HEK293 (cell line): Measurements from ENCODE around the gene ALPK3.

Source experiments
- CTCF ChIA-PET: fragments of 350-600 bp; formaldehyde crosslinking; extraction: SDS; loops from one replicate; lab custom pipeline; 2021; ENCODE audit warnings: antibody characterized with exemption; lab: Yijun Ruan, JAX
- POLR2A ChIA-PET: fragments of 300-600 bp; formaldehyde crosslinking; extraction: SDS; loops from one replicate; lab custom pipeline; 2020; ENCODE audit warnings: antibody characterized with exemption, inconsistent platforms; lab: Yijun Ruan, JAX
- H3K27ac ChIP-seq: fragments of 200-500 bp; sonication (Bioruptor generic); 2 replicates; pipeline ENCODE4 v1.5.1; 2014; ENCODE audit warnings: low read depth, low read length, control low read depth, inconsistent platforms; ENCODE audit errors: extremely low read depth
- H3K36me3 ChIP-seq, 2 experiments: fragments of 200-500 bp in 1 of 2; sonication (Bioruptor generic) in 1 of 2; 1 replicate in 1 of 2; 2 replicates in 1 of 2; pipeline ENCODE4 v1.5.1; 2014 to 2017; ENCODE audit warnings: inconsistent platforms in 2 of 2, low read length in 2 of 2; ENCODE audit not compliant: control insufficient read depth in 2 of 2, insufficient read depth in 1 of 2
- H3K4me1 ChIP-seq: fragments of 200-500 bp; sonication (Bioruptor generic); 2 replicates; pipeline ENCODE4 v1.5.1; 2014; ENCODE audit warnings: mild to moderate bottlenecking, low read length, inconsistent platforms; ENCODE audit not compliant: control insufficient read depth, insufficient read depth
- H3K4me3 ChIP-seq: 2 replicates; pipeline ENCODE4 v1.5.1; 2011; ENCODE audit warnings: low read depth, mild to moderate bottlenecking, control low read depth, low read length, moderate library complexity
- H3K9me3 ChIP-seq: fragments of 200-500 bp; sonication (Bioruptor generic); 2 replicates; pipeline ENCODE4 v1.5.1; 2014; ENCODE audit warnings: low read depth, low read length, inconsistent platforms; ENCODE audit not compliant: control insufficient read depth, insufficient read depth
- AEBP2 ChIP-seq: fragments of 450-650 bp; formaldehyde crosslinking; IDR thresholded peaks from 2 replicates; pipeline ENCODE4 v1.5.1; 2016; ENCODE audit warnings: missing biosample characterization, missing genetic modification characterization, borderline replicate concordance
- KLF16 ChIP-seq: fragments of 450-650 bp; formaldehyde crosslinking; IDR thresholded peaks from 2 replicates; pipeline ENCODE4 v1.5.1; 2017; ENCODE audit warnings: missing biosample characterization, missing genetic modification characterization
- PATZ1 ChIP-seq: fragments of 450-650 bp; formaldehyde crosslinking; IDR thresholded peaks from 2 replicates; pipeline ENCODE4 v1.5.1; 2016; ENCODE audit warnings: missing biosample characterization, missing genetic modification characterization
- PRDM4 ChIP-seq: fragments of 450-650 bp; formaldehyde crosslinking; IDR thresholded peaks from 2 replicates; pipeline ENCODE4 v1.5.1; 2017; ENCODE audit warnings: missing biosample characterization, missing genetic modification characterization
- ZBTB17 ChIP-seq: fragments of 450-650 bp; formaldehyde crosslinking; IDR thresholded peaks from 2 replicates; pipeline ENCODE4 v1.5.1; 2016; ENCODE audit warnings: missing biosample characterization, missing genetic modification characterization
- ZFHX2 ChIP-seq: fragments of 450-650 bp; formaldehyde crosslinking; conservative IDR thresholded peaks from 2 replicates; pipeline ENCODE4 v1.5.1; 2016; ENCODE audit warnings: missing biosample characterization, missing genetic modification characterization
- ZFP3 ChIP-seq: fragments of 450-650 bp; formaldehyde crosslinking; IDR thresholded peaks from 2 replicates; pipeline ENCODE4 v1.5.1; 2016; ENCODE audit warnings: low read depth, missing biosample characterization, missing genetic modification characterization
- ZNF138 ChIP-seq: fragments of 450-650 bp; formaldehyde crosslinking; IDR thresholded peaks from 2 replicates; pipeline ENCODE4 v1.5.1; 2016; ENCODE audit warnings: missing biosample characterization, missing genetic modification characterization, borderline replicate concordance
- ZNF140 ChIP-seq: fragments of 450-650 bp; formaldehyde crosslinking; IDR thresholded peaks from 2 replicates; pipeline ENCODE4 v1.5.1; 2016; ENCODE audit warnings: missing biosample characterization, missing genetic modification characterization
- ZNF155 ChIP-seq: fragments of 450-650 bp; formaldehyde crosslinking; IDR thresholded peaks from 2 replicates; pipeline ENCODE4 v1.5.1; 2016; ENCODE audit warnings: missing biosample characterization, missing genetic modification characterization
- ZNF19 ChIP-seq: fragments of 450-650 bp; formaldehyde crosslinking; IDR thresholded peaks from 2 replicates; pipeline ENCODE4; 2016; ENCODE audit warnings: missing biosample characterization, missing genetic modification characterization, low read depth
- ZNF2 ChIP-seq: fragments of 450-650 bp; formaldehyde crosslinking; IDR thresholded peaks from 2 replicates; pipeline ENCODE4 v1.5.1; 2016; ENCODE audit warnings: missing biosample characterization, missing genetic modification characterization
- ZNF214 ChIP-seq: fragments of 450-650 bp; formaldehyde crosslinking; IDR thresholded peaks from 2 replicates; pipeline ENCODE4 v1.5.1; 2017; ENCODE audit warnings: missing biosample characterization, mild to moderate bottlenecking, missing genetic modification characterization, borderline replicate concordance
- ZNF394 ChIP-seq: fragments of 450-650 bp; formaldehyde crosslinking; IDR thresholded peaks from 2 replicates; pipeline ENCODE4 v1.5.1; 2016; ENCODE audit warnings: missing biosample characterization, missing genetic modification characterization, mild to moderate bottlenecking, moderate library complexity, borderline replicate concordance
- ZNF521 ChIP-seq: fragments of 450-650 bp; formaldehyde crosslinking; IDR thresholded peaks from 2 replicates; pipeline ENCODE4 v1.5.1; 2017; ENCODE audit warnings: missing biosample characterization, mild to moderate bottlenecking, missing genetic modification characterization
- ZNF549 ChIP-seq: fragments of 450-650 bp; IDR thresholded peaks from 2 replicates; pipeline ENCODE4 v1.5.1; 2018; ENCODE audit warnings: missing biosample characterization, missing genetic modification characterization, mild to moderate bottlenecking, inconsistent platforms, moderate library complexity
- ZNF623 ChIP-seq: fragments of 450-650 bp; formaldehyde crosslinking; IDR thresholded peaks from 2 replicates; pipeline ENCODE4 v1.5.1; 2016; ENCODE audit warnings: missing biosample characterization, missing genetic modification characterization
- ZNF677 ChIP-seq: fragments of 450-650 bp; IDR thresholded peaks from 2 replicates; pipeline ENCODE4 v1.5.0; 2018; ENCODE audit warnings: missing biosample characterization, mild to moderate bottlenecking, missing genetic modification characterization, moderate library complexity
- ZNF76 ChIP-seq: fragments of 450-650 bp; formaldehyde crosslinking; IDR thresholded peaks from 2 replicates; pipeline ENCODE4; 2016; ENCODE audit warnings: low read depth, missing biosample characterization, missing genetic modification characterization, borderline replicate concordance
- ZNF792 ChIP-seq: fragments of 450-650 bp; formaldehyde crosslinking; IDR thresholded peaks from 2 replicates; pipeline ENCODE4 v1.5.1; 2016; ENCODE audit warnings: missing biosample characterization, missing genetic modification characterization
- ZNF830 ChIP-seq: fragments of 450-650 bp; IDR thresholded peaks from 2 replicates; pipeline ENCODE4 v1.5.0; 2018; ENCODE audit warnings: missing biosample characterization, missing genetic modification characterization, low read depth, mild to moderate bottlenecking, moderate library complexity
- ZSCAN30 ChIP-seq: fragments of 450-650 bp; IDR thresholded peaks from 2 replicates; pipeline ENCODE4 v1.5.1; 2018; ENCODE audit warnings: missing biosample characterization, mild to moderate bottlenecking, missing genetic modification characterization, moderate library complexity

The ALPK3 gene

GRCh38 chr15:84798436-84798946 is 18.7 kb upstream of the ALPK3 start:
- CTCF ChIA-PET = no interaction called here
- peaks cover 35 to 81% of the 10 kb centered on the region in 2 experiments for H3K36me3 ChIP-seq

GRCh38 chr15:84799511-84800187 is 17.5 kb upstream of the ALPK3 start:
- CTCF ChIA-PET = interaction anchor here (0.5 kb wide), 1 partner anchor 28 kb away, joined by 3 read pairs; no protein-coding TSS in a partner anchor
- no peak overlapping the region for H3K4me3 ChIP-seq
- TF ChIP-seq ZNF155 (tag by site-specific recombination) (no peak), ZNF623 (tag by site-specific recombination) (peak; percentile 66), ZBTB17 (tag by site-specific recombination) (no peak)
- TF ChIP-seq, all 188 proteins: peak for 1
- Histone ChIP-seq H3K9me3 (no peaks in the 10 kb centered on the region), H3K36me3 (peaks cover 24 to 83% of the 10 kb centered on the region in 2 experiments), H3K4me1 (no peaks in the 10 kb centered on the region; the same call in 1 of the 2 replicates), H3K27ac (no peak overlapping the region)
- POLR2A ChIA-PET = no interaction called here

More at GRCh38 chr15:84798436-84798946, 18.7 kb upstream of the ALPK3 start:
- Histone ChIP-seq H3K9me3 (no peaks in the 10 kb centered on the region), H3K4me1 (no peaks in the 10 kb centered on the region), H3K4me3 (no peak overlapping the region), H3K27ac (no peak overlapping the region)
- TF ChIP-seq AEBP2 (tag by site-specific recombination) (no peak), ZNF76 (tag by site-specific recombination) (no peak), KLF16 (no peak), ZFHX2 (tag by site-specific recombination) (0 out of 2 replicates have a peak, but pooled peaks have one; percentile 12)
- POLR2A ChIA-PET = no interaction called here

GRCh38 chr15:84800365-84800806 is 16.8 kb upstream of the ALPK3 start:
- Histone ChIP-seq H3K36me3 (peaks cover 23 to 86% of the 10 kb centered on the region in 2 experiments), H3K4me1 (no peaks in the 10 kb centered on the region; the same call in 1 of the 2 replicates), H3K9me3 (no peaks in the 10 kb centered on the region), H3K27ac (no peak overlapping the region), H3K4me3 (no peak overlapping the region)
- TF ChIP-seq ZNF830 (tag by site-specific recombination) = no peak
- TF ChIP-seq ZNF792 (tag by site-specific recombination) = no peak
- TF ChIP-seq ZNF19 (tag by site-specific recombination) = no peak
- TF ChIP-seq ZNF549 = no peak
- TF ChIP-seq ZNF394 (tag by site-specific recombination) = no peak
- no peak for TF ChIP-seq ZNF138 (tag by site-specific recombination)
- no peak for TF ChIP-seq PRDM4 (tag by site-specific recombination)
- TF ChIP-seq ZNF214 (tag by site-specific recombination) = no peak
- no peak for TF ChIP-seq ZNF521 (tag by site-specific recombination)
- no peak for TF ChIP-seq ZSCAN30 (tag by site-specific recombination)
- no peak for TF ChIP-seq ZNF140 (tag by site-specific recombination)
- no peak for TF ChIP-seq ZNF677 (tag by site-specific recombination)
- TF ChIP-seq ZFP3 = no peak
- TF ChIP-seq KLF16 = no peak
- no peak for TF ChIP-seq PATZ1 (tag by site-specific recombination)
- no peak for TF ChIP-seq ZNF2 (tag by site-specific recombination)
- POLR2A ChIA-PET = no interaction called here
- CTCF ChIA-PET = interaction anchor here (0.5 kb wide), 2 partner anchors 27 to 74 kb away, joined by 3 read pairs; no protein-coding TSS in a partner anchor
